Stimulated activated CD4-positive, alpha-beta T cell treated with anti-CD3 and anti-CD28 coated beads, Interleukin-2, amount 100 ng/mL, for 24 hours (primary cell): ENCODE results near the gene MUSTN1.
A peak's percentile ranks its signal among the peaks of the same experiment; 100 is the strongest.

Experiments used
- DNase-seq, 2 donors: peaks; one replicate each; pipeline ENCODE4 v3.0.0-alpha.2; 2020

Gene MUSTN1

DNA sequence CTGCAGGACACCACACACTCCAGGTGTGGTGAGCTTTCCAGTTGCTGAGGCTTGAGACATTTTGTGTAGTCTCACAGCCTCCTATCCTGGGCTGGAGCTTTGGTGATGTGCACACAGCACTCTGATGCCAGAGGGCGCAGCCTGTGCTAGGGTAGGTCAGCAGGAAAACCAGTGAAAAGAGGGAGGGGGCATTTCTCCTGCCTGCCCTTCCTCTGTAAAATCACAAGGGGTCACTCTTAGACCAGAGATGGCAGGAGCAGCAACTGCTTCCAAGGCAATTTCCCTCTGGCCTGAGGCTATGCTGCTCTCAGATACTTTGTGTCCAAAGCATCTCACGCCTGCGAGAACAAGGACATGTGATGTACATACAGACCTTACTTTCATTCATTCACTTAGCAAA is 16.5 kb upstream of the MUSTN1 start:
- peak; percentile 12 to 25 for DNase-seq

DNA sequence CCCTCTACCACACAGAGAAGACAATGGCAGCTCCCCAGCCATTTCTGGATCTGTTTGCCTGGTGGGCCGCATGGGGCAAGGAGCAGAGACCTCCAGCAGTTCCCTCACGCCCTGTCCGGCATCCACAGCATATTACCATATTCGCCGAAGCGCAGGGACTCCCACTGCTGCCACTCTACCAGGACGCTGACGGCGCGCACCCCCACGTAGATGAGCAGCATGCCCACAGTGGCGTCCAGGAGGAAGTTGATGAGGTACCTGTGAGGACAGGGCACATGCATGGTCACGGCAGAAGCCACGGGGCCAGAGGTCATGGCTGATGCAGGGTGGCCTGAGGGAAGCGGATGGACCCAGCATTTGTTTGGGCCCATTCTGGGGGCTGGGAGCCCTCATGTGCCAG is 14.8 kb upstream of the MUSTN1 start:
- DNase-seq, result no peak

DNA sequence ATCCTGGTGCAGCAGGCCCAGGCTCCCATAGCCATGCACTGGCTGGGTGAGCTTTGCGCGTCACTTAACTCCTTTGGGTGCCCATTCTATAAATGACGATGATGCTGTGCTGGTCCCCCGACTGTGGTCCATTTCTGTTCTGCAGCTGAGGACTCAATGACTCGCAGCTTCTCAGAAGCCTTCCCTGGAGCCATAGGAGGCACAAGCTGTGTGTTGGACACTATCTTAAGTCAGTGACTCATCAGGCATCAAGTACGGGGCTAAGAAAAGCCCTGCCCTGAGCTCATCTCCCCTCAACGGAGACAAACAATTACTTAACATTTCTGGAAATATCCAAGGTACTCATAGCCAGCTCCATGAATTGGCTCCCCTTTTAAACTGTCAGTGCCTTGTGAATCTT is 13.8 kb upstream of the MUSTN1 start:
- DNase-seq, result no peak

DNA sequence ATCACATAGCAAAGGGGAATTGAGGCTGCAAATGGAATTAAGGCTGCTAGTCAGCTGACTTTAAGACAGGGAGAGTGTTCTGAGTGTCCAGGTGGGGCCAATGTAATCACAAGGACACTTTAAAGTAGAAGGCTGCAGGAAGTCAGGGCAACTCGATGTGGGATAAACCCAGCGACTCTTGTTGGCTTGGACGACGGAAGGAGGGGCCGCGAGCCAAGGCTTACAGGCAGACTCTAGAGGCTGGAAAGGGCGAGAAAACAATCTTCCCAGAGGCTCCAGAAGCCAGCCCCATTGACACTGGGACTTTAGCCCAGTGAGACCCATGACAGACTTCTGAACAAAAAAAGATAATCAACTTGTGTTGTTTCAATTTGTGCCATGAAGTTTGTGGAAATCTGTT is 12.9 kb upstream of the MUSTN1 start:
- no peak for DNase-seq

DNA sequence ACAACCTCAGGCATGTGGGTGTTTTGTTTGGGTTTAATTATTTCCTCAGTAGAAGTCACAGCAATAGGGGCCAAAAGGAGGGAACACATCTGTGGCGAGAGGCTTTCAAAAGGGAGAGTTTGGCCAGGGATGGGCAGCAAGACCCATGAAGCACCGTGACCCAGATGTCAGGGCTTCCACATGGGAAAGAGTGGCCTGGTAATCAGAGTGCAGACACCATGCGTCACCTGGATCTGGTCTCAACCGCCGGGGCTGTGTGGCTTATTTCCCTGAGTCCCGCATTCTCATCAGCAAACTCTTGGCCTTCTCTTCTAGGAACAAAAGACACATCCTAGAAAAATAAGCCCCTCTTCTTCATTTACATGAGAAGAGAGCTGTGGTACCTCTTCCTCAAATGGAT is 12.4 kb upstream of the MUSTN1 start:
- DNase-seq, result no peak

DNA sequence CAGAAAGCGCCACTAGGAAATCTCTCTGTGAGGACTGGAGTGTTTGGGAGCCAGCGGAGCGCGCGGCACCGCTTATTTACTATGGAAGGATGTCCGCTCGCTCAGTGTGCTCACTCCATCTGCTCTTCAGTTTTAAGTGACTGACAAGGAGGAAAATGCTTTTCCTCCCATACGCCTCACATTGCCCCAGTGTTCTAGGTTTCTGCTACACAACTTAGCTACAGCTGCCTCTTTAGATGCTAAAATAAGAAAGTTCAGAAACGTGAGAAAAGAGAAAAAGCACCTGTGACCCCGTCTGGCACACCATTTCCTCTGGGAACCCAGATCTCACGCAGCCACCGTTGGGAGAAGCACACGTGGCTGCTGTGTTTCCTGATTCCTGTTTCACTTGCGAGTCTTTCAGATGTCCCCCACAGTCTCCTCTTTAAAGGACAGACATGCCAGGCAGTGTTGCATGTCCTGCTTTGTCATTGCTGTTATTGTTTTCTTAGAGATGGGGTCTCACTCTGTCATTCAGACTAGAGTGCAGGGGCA is 11.7 kb upstream of the MUSTN1 start:
- DNase-seq, result no peak

DNA sequence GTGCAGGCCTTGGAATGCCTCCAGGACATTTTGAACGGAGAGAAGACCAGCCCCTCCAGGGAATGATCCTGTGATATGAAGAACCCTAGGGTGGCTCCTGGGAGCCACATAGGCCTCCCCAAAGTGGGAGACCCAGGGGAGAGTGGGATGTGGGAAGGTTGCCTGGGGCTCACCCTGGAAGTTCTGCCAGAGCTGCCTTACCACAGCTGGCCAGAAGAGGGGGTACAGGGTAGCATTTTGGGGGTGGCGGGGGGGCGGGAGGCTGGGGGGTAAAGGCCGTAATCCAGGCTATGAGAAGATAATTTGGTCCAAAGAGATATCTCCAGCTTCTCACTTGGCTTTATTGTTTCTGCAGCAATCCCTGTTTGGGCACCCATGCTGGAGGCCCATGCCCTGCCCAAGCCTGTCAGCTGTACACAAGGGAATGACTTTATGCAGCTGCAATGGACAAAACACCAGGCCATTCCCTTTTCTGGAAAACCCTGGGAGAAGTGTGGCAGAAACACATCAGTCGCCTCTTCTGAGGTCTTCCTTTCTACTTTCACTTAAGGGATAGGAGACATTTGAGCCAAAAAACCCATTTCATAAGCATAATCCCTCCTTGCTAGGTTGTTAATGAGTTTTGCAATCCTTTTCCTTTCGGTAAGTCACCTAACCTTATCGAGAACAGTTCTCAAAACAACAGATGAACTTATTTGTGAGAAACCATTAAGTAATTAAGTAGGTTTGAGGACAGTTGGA is 11.0 kb upstream of the MUSTN1 start:
- peak; percentile 35 to 41 for DNase-seq

DNA sequence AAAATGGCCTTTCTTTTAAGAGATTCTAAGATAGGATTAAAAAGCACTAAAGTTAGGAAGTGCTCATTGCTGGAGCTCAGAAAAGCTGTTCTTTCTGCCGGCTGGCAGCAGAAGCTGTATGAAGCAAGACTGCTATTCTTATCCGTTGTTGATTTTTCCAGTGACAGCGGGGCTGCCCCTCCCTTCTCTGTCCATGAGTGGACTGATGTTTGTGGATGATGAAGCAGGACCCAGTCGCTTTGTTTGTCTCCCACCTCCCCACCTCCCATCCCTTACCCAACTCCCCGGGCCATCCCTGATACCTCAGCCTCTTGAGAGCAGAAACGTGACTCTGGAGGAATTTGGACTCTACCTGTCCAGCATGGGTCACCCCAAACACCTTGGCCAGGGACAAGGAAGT is 10.3 kb upstream of the MUSTN1 start:
- DNase-seq, result no peak

DNA sequence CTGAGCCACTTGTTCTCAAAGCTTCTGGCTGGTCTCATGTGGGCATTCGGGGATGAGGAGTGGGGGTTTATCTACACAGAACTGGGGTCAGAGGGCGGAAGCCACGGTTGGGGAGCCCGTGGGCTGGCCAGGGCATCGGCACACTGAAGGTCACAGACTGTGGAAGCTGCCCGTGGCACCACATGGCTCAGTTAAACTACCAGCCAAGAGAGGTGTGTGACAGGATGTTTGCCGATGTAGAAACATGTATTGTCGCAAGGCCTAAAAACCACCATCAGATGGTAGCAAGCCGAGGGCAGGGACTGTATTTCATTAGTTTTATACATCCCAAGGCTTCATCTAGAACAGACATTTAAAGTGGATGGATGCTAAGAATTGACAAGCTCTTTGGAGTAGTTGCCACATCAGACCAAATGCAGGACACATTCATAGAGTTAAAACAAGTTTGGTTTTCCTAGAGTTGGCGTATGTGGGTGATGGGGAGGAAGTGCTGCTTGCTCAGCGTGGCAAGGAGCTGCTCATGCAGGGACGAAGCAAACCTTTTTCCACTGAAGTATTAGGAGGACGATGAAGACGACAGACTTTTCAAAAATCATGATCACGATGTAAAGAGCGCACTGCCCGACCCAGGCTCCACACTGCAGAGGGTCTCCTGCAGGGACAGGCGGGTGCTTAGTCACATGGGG is 9.6 kb upstream of the MUSTN1 start:
- DNase-seq, result no peak

DNA sequence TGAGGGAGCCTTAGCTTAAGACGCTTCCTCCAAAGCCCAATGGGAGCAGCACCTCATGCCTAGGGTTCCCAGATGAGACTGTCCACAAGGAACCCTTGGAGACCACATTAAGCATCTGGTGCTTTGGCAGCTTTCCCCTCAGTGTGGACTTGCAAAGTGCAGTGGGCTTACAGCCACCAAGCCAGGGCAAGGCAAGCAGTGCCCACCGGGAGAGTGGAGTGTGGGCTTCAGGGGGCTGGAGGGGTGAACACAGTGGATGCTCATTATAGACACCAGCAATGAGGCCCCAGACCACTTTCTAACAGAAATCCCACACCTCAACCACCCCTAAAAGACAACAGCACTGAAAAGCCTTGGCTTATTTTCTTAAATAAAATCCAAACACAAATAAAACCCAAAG is 9.1 kb upstream of the MUSTN1 start:
- DNase-seq, result no peak

DNA sequence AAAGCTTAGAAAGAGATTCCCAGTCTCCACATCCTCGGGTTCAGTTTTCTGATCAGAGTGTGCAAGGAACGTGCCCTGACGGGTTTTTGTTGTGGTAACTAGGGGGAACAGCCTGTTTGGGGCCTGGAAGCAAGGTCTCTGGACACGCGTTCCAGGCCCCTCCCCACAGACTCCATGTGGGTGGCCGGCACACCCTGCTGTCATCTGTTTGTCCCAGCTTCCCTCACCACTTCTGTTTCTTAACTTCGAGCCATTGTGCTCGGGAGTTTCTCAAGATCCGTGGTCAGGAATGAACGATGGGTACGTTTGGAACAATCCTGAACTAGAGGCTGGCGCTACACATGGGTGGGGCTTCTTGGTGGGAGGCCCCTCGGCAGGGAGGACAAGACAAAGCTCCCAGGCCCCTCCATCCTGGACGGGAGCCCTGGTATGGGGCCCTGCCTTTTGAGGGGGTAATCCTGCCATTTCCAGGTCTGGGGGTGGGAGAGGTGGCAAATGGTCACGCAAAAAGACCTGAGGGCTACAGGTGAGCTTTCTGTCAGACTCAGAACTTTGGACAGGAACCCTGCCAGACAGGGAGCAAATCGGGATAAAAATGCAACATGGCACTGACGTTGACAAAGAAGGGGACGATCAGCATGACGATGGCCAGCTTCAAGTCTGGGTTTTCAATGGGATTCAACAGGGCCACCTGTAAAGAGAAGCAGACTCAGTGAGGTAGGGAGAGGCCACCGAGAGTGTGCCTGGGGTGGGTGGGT is 8.5 kb upstream of the MUSTN1 start:
- DNase-seq, result no peak

DNA sequence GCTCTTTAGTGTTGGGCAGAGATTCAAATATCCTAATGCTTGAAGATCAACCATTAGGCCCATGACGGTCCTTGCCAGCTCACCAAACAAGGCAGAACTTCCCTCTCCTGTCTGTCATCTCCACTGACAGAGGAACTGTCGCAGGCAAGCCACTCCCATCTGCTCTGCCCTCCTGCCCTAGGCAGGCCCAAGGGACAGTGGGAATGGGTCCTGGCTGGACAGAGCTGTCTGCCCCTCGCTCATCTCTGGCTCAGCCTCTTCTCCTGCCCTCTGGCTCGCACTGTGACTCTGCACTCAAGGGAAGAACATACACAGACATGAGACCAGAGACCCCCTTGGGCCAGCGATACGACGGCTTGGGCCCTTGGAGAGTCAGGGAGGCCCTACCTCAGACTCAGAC is 7.6 kb upstream of the MUSTN1 start:
- DNase-seq, result no peak

DNA sequence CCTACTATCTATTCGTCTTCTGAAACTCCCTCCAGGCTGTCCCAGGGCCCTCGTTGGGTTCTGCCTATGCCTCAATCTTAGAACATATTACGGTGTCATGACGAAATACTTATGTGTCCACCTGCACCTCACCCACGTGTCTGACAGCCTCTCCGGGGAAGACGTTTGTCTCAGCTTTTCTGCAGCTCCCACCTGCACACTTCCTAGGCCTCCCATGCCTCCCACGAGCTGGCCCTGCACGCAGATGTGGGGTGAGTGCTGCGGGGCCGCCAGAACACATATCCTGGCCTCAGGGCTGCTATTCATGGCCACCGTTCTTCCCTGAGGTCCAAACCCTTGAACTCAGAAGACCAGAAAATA is 7.1 kb upstream of the MUSTN1 start:
- no peak for DNase-seq

DNA sequence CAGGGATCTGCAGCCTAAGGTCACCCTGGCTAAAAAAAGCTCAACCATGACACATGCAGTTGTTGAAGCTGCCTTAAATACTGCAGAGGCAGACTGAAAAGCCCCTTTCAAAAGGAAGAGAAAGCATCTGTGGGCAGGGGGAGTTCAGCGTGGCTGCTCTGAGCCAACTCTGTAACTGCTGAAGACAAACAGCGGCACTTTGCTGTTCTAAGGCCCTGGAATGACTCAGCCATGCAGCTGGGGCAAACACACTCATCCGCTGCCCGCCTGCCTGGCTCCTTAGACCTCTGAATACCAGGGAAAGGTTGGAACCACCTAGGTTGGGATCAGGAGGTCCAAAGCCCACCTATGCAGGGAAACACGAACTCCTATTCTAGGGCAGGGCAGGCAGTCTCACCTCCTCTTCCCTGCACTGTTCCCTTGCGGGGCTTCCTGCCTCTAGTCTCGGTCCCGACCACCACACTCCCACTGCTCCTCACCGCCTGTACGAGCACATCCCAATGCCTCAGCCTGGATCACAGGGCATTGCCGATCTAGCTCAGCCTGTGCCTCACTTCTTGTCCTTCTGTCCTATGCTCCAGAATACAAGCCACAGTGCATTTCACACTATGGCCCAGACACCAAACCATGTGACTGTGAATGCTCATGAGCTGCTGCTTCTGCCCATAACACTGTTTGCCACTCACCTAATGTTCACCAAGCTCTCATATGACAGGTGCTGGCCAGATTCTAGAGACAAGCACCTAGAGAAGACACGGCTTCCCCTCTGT is 6.6 kb upstream of the MUSTN1 start:
- DNase-seq, result no peak

DNA sequence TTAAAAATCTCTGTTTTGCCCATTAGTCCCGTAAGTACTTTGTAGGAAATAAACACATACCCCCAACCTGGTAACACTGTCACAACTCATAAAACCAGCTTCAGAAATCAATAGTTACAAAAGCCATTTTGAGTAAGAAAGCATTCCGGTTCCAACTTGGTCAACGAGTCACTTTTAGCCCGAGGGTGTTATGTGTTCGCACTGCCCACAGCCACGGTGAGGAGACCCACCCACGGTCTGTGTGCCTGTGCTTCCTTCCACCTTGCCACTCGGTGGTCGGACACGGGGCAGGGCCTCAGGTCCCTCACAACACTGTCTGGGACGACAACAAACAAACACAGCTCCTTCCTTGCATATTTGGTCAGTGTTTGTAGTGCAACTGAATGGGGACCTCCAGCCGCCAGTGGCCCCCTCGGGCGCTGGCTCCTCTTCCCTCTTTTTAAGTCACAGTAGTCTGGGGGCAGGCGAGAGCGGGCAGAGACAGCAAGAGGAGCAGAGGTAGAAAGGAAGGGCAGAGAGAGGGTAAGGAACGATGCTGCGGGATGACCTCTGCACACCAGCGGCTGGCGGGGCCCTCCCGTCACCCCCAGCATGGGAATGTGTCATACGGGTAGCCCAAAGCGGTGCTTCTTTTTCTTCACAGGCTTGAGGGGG is 5.2 kb upstream of the MUSTN1 start:
- no peak for DNase-seq

DNA sequence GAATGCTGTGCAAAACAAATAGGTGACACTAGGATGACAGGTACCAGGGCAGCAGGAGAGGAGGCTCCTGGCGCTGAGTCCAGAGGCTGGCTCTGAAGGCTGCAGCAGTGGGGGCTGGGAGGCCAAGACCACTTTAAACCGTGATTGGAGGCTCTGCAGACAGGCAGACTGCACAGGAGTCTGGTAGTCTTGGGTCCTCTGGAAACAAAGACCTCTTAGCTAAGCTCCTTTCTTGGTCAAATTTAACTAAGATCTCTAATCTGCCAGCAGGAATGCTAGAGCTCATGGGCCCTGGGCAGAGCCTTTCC is 4.4 kb upstream of the MUSTN1 start:
- DNase-seq, result no peak

DNA sequence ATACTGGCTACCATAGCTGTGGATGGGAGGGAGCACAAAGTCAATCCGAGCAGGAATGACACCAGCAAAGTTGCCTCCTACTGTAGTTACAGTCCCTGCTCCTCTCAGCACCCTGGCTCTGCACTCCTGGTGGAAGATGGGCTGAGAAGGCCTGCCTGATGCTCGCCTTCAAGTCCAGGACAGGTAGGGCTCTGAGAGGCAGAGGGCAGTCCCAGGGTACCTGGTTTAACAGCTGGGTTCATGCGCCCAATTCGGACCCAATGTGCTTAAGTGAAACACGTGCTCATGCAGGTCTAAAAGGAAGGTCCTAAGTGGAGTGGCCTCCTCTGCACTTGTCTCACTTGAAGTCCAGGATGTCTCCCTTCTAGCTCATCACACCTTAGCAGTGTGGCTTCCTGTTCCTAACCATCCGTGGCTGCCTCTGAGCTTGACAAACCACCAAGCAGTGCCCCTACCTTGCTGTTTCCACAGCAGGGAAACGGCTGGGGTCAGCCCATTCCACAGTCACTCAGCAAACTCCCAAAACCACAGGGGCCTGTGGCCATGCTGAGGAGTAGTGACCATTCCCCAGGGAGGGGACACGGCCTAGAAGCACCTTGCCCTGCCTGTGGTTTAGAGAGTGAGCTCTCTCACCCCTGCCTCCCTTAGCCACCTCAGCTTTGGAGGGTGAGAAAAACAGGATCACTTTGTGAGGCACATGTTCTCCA is 3.9 kb upstream of the MUSTN1 start:
- DNase-seq, result no peak

DNA sequence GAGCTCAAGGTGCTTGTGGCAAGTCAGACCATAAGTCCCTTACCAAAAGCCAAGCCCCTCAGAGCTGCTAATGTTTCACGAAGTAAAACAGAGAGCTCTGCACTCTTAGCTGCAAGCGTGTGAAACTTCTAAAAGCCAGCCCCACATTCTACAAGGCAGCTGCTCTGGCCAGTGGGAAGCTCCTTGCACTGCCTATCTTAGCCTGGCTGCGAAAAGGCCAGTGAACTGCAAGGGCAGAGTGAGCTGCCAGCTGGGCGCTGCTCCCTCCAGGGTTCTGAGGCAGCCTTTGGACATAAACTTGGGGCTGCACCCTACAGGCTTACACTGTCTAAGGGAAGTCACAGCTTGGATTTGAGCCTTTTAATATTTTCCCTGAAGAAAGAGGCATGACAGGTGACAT is 2.2 kb upstream of the MUSTN1 start:
- DNase-seq, result no peak

DNA sequence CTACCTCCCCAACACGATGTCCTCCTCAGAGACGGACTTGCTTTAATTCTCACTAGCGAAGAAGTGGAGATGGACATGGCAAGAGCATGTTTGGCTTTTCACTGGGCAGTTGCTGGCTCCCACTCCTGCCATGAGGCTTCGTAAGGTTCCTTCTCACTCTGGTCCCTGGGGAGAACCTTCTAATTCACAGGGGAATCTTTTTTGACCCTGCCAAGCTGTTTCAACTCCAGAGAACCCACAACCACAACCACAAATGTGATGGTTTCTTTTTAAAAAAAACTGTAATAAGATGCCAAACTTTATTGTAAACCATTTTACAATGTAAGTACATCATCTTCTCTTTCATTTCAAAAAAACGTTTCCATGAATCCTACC is 1.6 kb upstream of the MUSTN1 start:
- no peak for DNase-seq

DNA sequence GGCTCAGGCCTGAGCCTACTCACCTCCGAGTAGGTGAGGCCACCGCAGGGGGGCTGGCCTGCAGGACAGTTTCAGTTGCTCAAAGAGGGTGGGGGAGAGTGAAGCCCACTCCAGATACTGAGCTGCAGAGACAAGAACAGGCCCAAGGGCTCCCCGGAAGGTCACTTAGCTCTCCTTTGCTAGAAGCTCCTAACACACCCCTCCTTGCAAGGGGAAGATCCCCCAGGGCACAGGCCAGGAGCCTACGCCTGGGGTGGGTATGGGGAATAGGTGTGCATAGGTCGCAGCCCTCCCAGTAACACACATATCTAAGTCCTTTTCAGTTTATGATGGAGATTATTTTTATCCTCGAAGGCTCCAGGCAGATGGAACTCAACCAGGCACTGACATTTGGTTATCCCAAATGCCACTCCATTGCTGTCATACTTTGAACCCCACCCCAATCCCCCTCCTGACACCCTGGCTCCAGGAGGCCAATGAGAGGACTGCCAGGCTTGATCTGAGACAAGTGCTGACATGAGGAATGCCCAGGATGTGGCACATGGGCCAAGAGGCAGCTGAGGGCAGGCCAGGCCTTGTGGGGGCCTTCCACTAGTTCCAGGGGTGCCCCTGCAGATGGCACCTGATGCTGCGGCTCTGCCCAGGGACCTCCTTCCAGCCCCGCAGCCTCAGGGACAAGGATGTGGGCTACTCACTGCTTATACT is 1.1 kb upstream of the MUSTN1 start:
- DNase-seq, result no peak

DNA sequence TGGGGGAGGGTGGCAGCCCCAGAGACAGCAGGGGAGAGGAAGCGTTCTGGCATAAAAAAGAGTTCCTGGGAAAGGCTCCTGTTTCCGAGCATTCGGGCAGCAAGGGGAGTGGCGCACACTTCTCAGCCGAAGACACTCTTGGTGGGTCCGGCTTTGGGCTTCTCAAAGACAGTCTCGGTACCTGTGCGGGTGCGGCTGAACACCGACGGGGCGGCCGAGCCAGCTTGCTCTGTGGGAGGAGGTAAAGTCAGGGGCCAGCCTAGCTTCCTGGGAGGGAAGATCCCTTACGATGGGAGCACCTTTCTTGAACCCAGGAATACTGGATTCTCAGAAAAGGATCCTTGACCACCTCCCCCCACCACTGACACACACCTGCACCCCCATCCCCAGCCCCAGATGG is 1.6 kb downstream of the MUSTN1 start:
- DNase-seq, result no peak
